Upper lobe of right lung (tissue), 1 donor: Measurements from ENCODE around the gene CDH20. TPM values are rescaled to one million over a fixed set of nuclear protein-coding genes. Genes with fewer than 3 reads are reported as not detected.

ENCODE experiments used
- ATAC-seq: fragments of 200-7000 bp; cut with Tn5 transposase; one replicate; pipeline ENCODE4 v1.9.1; 2020; ENCODE audit warnings: mild to moderate bottlenecking, moderate library complexity
- DNase-seq: peaks from one replicate; pipeline ENCODE4 v3.0.0-alpha.2; 2020
- H3K27ac ChIP-seq: fragments of 200-600 bp; one replicate; pipeline ENCODE4 v1.8.0; 2022
- H3K27me3 ChIP-seq: fragments of 200-600 bp; one replicate; pipeline ENCODE4 v1.8.0; 2022; ENCODE audit warnings: mild to moderate bottlenecking
- H3K36me3 ChIP-seq: fragments of 200-600 bp; one replicate; pipeline ENCODE4 v1.8.0; 2022
- H3K4me1 ChIP-seq: fragments of 200-600 bp; one replicate; pipeline ENCODE4 v1.8.0; 2022
- H3K4me3 ChIP-seq: fragments of 200-600 bp; one replicate; pipeline ENCODE4 v1.8.0; 2022; ENCODE audit warnings: mild to moderate bottlenecking
- H3K9me3 ChIP-seq: fragments of 200-600 bp; one replicate; pipeline ENCODE4 v1.8.0; 2022
- intact Hi-C: fragments of 100-400 bp; cut with DNase I; formaldehyde crosslinking; loops from one replicate; pipeline ENCODE4 v1.11.0; 2022
- total RNA-seq: library from RNA; stranded (reverse); fragmentation: NEBNext Ultra II Directional; extraction: Animal tissue kit (Norgen Biotek cat#: 25700); gene quantifications from one replicate; pipeline ENCODE4 v1.2.1, GENCODE V29; 2021
- TF ChIP-seq, protein P1 (sequence below): fragments of 200-600 bp; IDR thresholded peaks from one replicate; pipeline ENCODE4 v1.8.0; 2022; ENCODE audit warnings: antibody characterized with exemption
- donor health status: DM: no; HTN: yes; CAD: no; lungs with severe emphysema.

Gene CDH20
- total RNA-seq, 1 donor from 2014 or later, result 0.35 TPM

DNA sequence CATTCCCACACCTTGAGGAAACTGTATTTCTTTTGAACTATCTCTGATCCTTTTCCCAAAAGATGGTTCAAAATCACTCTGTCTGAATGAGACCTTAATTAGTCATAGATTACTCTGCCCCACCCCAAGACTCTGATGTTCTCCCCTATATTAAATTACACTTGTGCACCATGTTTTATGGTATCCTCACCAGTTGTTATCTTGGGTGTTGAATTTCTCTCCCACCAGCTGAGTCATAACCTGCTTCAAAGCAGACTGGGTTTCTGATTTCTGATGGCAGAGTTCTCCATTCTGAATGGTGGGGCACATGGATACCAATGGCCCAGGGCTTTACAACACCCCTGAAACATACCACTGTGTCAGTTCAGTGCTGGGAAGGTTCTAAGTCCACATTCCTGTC is 15.0 kb downstream of the CDH20 start:
- ATAC-seq, result no peak
- Histone ChIP-seq H3K27me3 (no peaks in the 10 kb centered on the region), H3K27ac (no peak overlapping the region)

DNA sequence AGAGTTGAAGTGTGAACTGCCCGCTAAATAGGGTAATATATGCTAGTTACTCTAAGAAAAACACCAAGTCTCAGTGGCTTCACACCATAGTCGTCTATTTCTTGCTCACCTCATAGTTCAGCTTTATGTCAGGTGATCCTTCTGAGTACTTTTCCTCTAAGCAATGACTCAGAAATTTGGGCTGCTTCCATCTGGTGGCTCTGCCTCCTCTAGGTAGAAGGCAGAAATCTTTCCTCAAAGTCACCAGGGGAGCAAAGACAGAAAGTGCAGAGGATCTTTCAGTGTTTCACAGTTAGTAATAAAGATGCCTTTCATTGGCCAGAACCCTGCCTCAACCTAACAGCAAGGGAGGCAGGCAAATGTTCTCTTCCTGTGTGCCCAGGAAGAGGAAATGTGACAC is 17.3 kb downstream of the CDH20 start:
- Histone ChIP-seq H3K4me1 (no peaks in the 10 kb centered on the region), H3K4me3 (no peak overlapping the region), H3K27ac (no peak overlapping the region), H3K9me3 (no peaks in the 10 kb centered on the region), H3K27me3 (no peaks in the 10 kb centered on the region), H3K36me3 (no peaks in the 10 kb centered on the region)
- no peak for ATAC-seq
- DNase-seq, result no peak
- intact Hi-C loops, result no loop called here
- TF ChIP-seq, protein P1, sequence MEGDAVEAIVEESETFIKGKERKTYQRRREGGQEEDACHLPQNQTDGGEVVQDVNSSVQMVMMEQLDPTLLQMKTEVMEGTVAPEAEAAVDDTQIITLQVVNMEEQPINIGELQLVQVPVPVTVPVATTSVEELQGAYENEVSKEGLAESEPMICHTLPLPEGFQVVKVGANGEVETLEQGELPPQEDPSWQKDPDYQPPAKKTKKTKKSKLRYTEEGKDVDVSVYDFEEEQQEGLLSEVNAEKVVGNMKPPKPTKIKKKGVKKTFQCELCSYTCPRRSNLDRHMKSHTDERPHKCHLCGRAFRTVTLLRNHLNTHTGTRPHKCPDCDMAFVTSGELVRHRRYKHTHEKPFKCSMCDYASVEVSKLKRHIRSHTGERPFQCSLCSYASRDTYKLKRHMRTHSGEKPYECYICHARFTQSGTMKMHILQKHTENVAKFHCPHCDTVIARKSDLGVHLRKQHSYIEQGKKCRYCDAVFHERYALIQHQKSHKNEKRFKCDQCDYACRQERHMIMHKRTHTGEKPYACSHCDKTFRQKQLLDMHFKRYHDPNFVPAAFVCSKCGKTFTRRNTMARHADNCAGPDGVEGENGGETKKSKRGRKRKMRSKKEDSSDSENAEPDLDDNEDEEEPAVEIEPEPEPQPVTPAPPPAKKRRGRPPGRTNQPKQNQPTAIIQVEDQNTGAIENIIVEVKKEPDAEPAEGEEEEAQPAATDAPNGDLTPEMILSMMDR, result no peak

More for the DNA sequence above, 15.0 kb downstream of the CDH20 start:
- DNase-seq, result no peak
- intact Hi-C loops, result no loop called here
- no peak overlapping the region for H3K4me3 ChIP-seq
- TF ChIP-seq, protein P1, result no peak
- no peaks in the 10 kb centered on the region for H3K36me3 ChIP-seq
- H3K9me3 ChIP-seq, result no peaks in the 10 kb centered on the region
- H3K4me1 ChIP-seq, result no peaks in the 10 kb centered on the region

DNA sequence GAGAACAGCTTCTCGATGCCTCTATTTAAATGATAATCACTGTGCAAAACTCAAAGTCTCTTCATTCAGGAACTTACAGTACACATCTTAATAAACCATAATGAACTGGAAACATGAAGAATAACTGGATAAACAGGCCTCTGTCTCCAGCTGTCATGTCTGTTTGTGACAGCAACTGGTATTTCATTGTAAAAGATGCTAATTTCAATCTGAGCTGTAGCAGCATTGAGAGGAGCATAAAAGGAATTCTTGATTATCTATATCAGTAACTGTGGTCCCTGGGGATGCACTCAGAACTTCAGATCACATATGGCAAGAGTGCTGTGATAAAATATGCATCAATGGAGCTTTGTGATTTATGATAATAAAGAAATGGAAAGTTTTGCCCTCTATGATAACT is 18.8 kb downstream of the CDH20 start:
- ATAC-seq (no peak), DNase-seq (no peak)
- H3K27me3 ChIP-seq, result no peaks in the 10 kb centered on the region
- no peaks in the 10 kb centered on the region for H3K9me3 ChIP-seq
- no peak overlapping the region for H3K27ac ChIP-seq
- H3K36me3 ChIP-seq, result no peaks in the 10 kb centered on the region
- H3K4me1 ChIP-seq, result no peaks in the 10 kb centered on the region
- intact Hi-C loops, result no loop called here
- no peak overlapping the region for H3K4me3 ChIP-seq
- TF ChIP-seq, protein P1, result no peak

DNA sequence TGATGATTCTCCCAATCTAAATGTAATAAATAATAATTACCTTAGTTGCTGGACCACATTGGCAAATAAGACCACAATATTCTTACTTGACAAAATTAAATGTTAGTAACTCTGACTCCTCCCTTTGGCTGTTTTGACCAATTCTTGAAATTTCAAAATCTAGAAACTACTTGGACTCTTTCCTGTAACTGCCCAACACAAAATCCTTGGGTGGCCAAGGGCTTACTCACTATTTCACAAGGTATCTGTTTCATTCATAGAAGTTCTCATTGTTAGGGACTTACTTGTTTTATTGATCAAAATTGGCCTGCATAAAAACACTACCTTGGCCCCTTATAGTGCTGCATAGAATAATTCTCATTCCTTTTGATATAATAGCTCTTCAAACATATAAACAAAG is 19.4 kb downstream of the CDH20 start:
- no peak for ATAC-seq
- Histone ChIP-seq H3K27me3 (no peaks in the 10 kb centered on the region), H3K36me3 (no peaks in the 10 kb centered on the region), H3K4me3 (no peak overlapping the region), H3K27ac (no peak overlapping the region), H3K4me1 (no peaks in the 10 kb centered on the region), H3K9me3 (no peaks in the 10 kb centered on the region)
- DNase-seq, result no peak
- TF ChIP-seq, protein P1, result no peak
- intact Hi-C loops, result no loop called here

DNA sequence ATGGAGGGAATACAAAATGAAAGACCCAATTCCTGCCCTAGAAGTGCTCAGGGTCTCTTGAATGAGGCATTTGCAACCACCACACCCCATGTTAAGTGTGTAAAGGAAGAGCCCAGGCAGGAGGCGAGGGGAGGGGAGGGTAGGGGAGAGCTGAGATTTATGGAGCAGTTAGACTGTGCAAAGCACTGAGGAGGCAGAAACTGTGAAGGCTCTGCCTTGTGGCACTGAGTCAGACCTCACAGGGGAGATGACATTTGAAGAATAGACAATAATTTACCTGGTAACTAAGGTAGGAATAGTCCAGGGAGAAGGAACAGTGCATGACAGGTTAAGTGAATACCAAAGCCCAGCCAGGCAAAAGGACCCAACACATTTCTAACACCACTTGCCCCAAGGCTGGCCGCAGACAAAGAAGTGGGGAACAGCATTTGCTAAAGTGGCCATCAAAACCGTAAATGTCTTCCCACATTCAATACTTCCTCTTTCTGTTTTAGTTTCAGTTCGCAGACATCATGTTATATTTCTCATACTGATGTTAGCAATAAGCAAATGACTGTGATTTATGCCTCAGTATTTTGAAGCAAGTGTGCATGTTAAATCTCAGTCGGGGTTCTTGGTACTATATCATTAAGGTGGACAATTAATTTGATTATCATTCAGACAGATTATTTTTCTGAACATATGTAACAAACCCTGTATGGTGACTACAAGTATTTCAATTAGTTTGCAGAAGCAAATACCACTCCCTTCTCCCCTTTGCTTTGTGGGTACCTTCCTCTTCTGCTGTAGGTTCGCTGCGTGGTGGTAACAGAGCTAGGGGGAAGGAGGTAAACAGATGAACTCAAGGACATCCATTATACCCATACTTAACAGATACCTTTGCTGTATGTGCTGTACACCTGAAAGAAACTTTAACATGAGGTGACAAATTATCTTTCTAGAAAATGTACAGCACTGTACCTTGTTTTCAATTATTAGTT is 27.5 kb downstream of the CDH20 start:
- Histone ChIP-seq H3K4me1 (no peaks in the 10 kb centered on the region), H3K9me3 (no peaks in the 10 kb centered on the region), H3K4me3 (no peak overlapping the region), H3K36me3 (no peaks in the 10 kb centered on the region), H3K27ac (no peak overlapping the region), H3K27me3 (no peaks in the 10 kb centered on the region)
- intact Hi-C loops, result no loop called here
- DNase-seq (no peak), ATAC-seq (no peak)
- TF ChIP-seq, protein P1, result no peak
